ENCODE results near the gene UVRAG. TPM values are rescaled to one million over a fixed set of nuclear protein-coding genes. Genes with fewer than 3 reads are reported as not detected.

UVRAG gene
- total RNA-seq, 1 donor from 2014 or later: 45.2 TPM

DNA sequence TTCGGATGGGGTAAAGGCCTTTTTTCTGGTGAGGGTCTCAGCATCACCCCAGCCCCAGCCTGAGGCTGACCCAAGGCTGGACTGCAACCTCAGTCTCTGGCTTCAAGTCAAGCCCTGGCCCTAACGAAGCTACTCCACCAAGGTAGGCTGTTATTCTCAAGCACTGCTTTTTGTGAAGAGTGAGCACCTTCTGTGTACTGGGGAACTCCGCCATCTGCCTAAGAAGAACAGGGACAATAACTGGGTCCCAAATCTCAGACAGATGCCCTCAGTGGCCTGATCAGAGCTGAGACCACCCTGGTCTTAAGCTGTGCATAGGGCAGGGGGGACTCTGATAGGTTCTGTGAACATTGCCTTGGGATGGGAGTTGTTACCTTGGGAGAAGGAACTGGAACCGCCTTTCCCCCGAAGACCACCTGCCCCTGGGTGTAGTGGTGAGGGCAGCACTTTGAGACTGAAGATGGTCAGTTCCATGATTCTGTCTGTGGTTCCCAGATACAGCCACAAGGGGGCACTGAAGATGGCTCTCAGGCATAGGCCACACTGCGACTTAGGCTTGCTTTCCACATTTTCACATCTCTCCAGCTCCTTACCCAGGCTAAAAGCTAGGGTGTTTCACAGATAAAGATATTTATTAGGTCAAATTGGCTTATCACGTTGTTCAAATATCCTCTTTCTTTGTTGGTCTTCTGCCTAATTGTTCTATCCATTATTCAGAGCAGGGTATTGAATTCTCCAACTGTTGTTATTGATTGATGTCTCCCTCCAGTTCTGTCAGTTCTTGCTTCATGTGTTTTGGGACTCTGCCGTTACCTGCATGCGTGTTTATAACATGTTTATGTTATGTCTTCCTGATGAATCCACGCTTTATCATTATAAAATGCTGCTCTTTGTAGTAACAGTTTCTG, 11.8 kb upstream of the UVRAG start:
- DNase-seq (ENCODE audit: low spot score in 2 of 2): peak in 1 of 2 donors; percentile 89
- Histone ChIP-seq H3K36me3 (no peaks in the 10 kb centered on the region), H3K9me3 (no peaks in the 10 kb centered on the region), H3K27me3 (no peaks in the 10 kb centered on the region), H3K27ac (no peak overlapping the region), H3K4me3 (no peak overlapping the region), H3K4me1 (no peaks in the 10 kb centered on the region)
- intact Hi-C loops (cut with DNase I): loop anchor here (1.0 to 10.0 kb wide), 3 partner anchors 65 to 522 kb away; no protein-coding TSS in a partner anchor
- TF ChIP-seq, protein P1, sequence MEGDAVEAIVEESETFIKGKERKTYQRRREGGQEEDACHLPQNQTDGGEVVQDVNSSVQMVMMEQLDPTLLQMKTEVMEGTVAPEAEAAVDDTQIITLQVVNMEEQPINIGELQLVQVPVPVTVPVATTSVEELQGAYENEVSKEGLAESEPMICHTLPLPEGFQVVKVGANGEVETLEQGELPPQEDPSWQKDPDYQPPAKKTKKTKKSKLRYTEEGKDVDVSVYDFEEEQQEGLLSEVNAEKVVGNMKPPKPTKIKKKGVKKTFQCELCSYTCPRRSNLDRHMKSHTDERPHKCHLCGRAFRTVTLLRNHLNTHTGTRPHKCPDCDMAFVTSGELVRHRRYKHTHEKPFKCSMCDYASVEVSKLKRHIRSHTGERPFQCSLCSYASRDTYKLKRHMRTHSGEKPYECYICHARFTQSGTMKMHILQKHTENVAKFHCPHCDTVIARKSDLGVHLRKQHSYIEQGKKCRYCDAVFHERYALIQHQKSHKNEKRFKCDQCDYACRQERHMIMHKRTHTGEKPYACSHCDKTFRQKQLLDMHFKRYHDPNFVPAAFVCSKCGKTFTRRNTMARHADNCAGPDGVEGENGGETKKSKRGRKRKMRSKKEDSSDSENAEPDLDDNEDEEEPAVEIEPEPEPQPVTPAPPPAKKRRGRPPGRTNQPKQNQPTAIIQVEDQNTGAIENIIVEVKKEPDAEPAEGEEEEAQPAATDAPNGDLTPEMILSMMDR (IDR thresholded peaks at IDR 0.05): peak; percentile 88 to 90 (median 89)

DNA sequence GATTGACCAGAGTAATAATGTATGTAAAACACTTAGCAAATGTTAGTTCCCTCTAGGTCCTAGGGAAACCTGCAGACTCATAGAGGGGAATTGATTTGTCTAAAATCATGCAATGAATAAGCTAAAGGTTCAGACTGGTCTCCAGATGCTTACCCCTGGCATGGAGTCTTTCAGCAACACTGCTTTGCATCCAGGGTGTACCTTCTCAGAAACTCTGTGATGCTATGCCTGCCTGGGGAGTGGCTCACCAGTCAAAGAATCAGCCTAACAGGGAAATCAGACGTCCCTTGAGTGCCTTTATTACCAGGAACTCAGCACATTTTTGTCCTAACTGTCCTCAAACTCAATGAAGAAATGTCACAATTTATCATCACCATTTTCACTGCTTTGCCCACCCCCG, 5.9 kb upstream of the UVRAG start:
- TF ChIP-seq, protein P1 (IDR thresholded peaks at IDR 0.05): no peak
- H3K27ac ChIP-seq: no peak overlapping the region
- no peak overlapping the region for H3K4me3 ChIP-seq
- H3K9me3 ChIP-seq: no peaks in the 10 kb centered on the region
- no peaks in the 10 kb centered on the region for H3K36me3 ChIP-seq
- no peaks in the 10 kb centered on the region for H3K27me3 ChIP-seq
- intact Hi-C loops (cut with DNase I): loop anchor here (10.0 kb wide), 1 partner anchor 516 kb away; no protein-coding TSS in a partner anchor
- peaks cover 0 to under 1% of the 10 kb centered on the region in 2 donors for H3K4me1 ChIP-seq
- no peak for DNase-seq (ENCODE audit: low spot score in 2 of 2)

DNA sequence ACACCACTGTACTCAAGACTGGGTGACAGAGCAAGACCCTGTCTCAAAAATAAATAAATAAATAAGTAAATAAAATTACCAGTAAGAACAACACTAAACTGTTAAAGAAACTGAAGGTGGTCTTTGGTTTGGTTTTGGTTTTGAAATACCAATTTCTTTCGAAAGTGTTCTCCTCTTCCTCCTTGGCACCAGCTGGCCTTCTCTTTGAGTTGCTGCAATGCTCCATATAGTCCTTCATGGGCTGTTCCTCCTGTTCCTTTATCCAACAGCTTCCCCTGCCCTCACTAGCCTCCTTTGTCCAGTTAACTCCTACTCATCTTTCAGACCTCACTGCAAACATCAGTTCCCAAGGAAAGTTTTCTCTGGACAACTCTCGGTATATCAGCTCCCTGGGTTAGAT, 5.0 kb upstream of the UVRAG start:
- Histone ChIP-seq H3K36me3 (no peaks in the 10 kb centered on the region), H3K27me3 (no peaks in the 10 kb centered on the region), H3K9me3 (no peaks in the 10 kb centered on the region), H3K4me3 (no peak overlapping the region), H3K27ac (no peak overlapping the region), H3K4me1 (peaks cover 0 to 3% of the 10 kb centered on the region in 2 donors)
- intact Hi-C loops (cut with DNase I): loop anchor here (5.0 to 10.0 kb wide), 4 partner anchors 258 to 515 kb away; no protein-coding TSS in a partner anchor
- no peak for DNase-seq (ENCODE audit: low spot score in 2 of 2)
- TF ChIP-seq, protein P1 (IDR thresholded peaks at IDR 0.05): no peak

DNA sequence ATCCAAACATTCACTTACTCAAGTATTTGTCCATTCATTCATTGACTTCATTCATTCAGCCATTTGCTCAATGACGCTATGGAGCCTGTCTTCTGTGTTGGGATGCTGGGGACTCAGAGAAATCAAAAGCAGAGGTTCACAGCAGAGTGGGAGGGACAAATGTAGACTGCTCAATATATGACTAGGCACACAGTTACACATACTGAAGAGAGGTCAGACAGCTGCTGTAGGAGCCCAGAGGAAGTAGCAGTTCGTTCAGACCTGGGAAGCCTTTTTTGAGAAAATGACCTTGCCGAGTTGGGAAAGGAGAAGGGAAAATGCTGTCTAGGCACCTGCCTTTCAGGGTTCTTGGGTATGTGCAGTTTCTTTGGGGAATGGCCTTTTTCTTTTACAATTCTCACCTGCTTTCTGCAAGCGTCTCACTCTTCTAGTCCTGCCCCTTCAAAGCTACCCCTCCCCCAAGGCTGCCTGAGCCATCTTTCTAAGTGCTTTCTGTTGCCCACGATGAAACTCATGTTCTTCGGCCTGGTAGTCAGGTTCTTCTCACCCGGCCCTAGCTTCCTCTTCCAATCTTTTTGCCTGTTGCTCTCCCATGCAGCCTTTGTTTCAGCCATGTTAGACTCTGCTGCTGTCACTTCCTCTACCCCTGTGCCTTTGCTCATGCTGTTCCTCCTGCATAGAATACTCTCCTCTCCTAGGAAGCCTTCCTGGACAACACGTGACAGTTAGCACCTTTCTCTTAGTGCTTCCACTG, 4.2 kb upstream of the UVRAG start:
- Histone ChIP-seq H3K4me3 (no peak overlapping the region), H3K27me3 (no peaks in the 10 kb centered on the region), H3K9me3 (no peaks in the 10 kb centered on the region), H3K4me1 (peaks cover 0 to 3% of the 10 kb centered on the region in 2 donors), H3K36me3 (no peaks in the 10 kb centered on the region), H3K27ac (no peak overlapping the region)
- no peak for DNase-seq (ENCODE audit: low spot score in 2 of 2)
- intact Hi-C loops (cut with DNase I): loop anchor here (5.0 to 10.0 kb wide), 3 partner anchors 259 to 424 kb away; no protein-coding TSS in a partner anchor
- TF ChIP-seq, protein P1 (IDR thresholded peaks at IDR 0.05): no peak

DNA sequence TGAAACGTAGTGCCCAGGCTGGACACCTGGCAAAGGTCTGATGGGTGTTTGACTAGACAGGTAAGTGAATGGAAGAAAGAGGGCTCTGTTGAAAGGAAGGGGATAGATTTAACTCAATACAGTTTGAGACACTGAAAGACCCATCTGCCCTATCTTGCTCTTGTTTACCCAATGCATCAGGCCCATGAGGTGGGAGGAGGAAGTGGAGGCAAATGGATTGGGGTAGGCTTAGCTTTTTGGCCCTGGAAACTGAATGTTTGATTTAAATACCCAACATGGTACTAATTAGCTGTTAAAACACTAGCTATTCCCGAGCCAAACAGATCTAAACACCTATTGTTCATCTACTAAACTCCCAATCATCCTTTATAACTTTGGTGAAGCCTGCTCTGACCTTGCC, 3.5 kb upstream of the UVRAG start:
- H3K4me1 ChIP-seq: peaks cover 0 to 3% of the 10 kb centered on the region in 2 donors
- H3K27me3 ChIP-seq: no peaks in the 10 kb centered on the region
- H3K27ac ChIP-seq: no peak overlapping the region
- intact Hi-C loops (cut with DNase I): loop anchor here (5.0 to 10.0 kb wide), 3 partner anchors 259 to 423 kb away; no protein-coding TSS in a partner anchor
- TF ChIP-seq, protein P1 (IDR thresholded peaks at IDR 0.05): no peak
- H3K4me3 ChIP-seq: no peak overlapping the region
- no peaks in the 10 kb centered on the region for H3K9me3 ChIP-seq
- H3K36me3 ChIP-seq: no peaks in the 10 kb centered on the region
- no peak for DNase-seq (ENCODE audit: low spot score in 2 of 2)

All from ascending aorta (tissue), 2 donors.